Subcutaneous adipose tissue (tissue), 4 donors: ENCODE measurements around the gene TSPAN5. TPM values are rescaled to one million over a fixed set of nuclear protein-coding genes. Genes with fewer than 3 reads are reported as not detected.

Experiments
- total RNA-seq, 4 donors: library from RNA; depleted of rRNA; stranded (reverse); fragments of >200 nt; gene quantifications; one replicate each; pipeline ENCODE4 v1.1.0, GENCODE V29; 2016
- TF ChIP-seq, protein P1 (sequence below): fragments of 450-650 bp; IDR thresholded peaks from one replicate; pipeline ENCODE4 v1.5.1; 2016; ENCODE audit warnings: low read depth, mild to moderate bottlenecking, control low read depth, antibody characterized with exemption, moderate library complexity

Gene TSPAN5
- total RNA-seq, 4 donors from 2014 or later: 2.2 to 6.5 (median 4.1) TPM

DNA sequence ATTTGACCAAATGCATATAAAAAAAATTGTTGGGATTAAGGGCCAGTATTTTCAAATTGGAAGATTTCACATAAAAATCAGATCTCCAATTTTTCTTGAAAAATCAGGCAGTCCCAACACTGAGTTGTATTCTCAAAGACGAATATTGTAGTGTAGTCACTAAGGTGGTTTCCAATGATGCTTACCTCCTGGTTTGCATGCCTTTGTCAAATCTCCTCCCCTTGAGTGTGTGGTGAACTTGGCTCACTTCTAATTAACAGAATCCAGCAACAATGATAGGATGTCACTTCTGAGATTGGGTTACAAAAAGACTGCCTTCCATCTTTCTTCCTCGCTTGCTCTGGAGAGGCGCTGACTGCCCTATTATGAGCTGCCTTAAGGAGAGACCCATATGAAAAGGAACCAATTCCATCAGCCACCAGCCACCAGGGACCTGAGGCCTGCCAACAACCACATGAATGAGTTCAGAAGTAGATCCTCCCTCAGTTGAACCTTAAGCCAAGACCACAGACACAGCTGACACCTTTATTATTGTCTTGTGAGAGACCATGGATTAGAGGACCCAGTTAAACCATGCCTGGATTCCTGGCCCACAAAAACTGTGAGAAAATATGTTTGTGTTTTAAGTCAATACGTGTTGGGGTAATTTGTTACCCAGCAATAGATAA is 31.2 kb upstream of the TSPAN5 start:
- TF ChIP-seq, protein P1, sequence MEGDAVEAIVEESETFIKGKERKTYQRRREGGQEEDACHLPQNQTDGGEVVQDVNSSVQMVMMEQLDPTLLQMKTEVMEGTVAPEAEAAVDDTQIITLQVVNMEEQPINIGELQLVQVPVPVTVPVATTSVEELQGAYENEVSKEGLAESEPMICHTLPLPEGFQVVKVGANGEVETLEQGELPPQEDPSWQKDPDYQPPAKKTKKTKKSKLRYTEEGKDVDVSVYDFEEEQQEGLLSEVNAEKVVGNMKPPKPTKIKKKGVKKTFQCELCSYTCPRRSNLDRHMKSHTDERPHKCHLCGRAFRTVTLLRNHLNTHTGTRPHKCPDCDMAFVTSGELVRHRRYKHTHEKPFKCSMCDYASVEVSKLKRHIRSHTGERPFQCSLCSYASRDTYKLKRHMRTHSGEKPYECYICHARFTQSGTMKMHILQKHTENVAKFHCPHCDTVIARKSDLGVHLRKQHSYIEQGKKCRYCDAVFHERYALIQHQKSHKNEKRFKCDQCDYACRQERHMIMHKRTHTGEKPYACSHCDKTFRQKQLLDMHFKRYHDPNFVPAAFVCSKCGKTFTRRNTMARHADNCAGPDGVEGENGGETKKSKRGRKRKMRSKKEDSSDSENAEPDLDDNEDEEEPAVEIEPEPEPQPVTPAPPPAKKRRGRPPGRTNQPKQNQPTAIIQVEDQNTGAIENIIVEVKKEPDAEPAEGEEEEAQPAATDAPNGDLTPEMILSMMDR: no peak

DNA sequence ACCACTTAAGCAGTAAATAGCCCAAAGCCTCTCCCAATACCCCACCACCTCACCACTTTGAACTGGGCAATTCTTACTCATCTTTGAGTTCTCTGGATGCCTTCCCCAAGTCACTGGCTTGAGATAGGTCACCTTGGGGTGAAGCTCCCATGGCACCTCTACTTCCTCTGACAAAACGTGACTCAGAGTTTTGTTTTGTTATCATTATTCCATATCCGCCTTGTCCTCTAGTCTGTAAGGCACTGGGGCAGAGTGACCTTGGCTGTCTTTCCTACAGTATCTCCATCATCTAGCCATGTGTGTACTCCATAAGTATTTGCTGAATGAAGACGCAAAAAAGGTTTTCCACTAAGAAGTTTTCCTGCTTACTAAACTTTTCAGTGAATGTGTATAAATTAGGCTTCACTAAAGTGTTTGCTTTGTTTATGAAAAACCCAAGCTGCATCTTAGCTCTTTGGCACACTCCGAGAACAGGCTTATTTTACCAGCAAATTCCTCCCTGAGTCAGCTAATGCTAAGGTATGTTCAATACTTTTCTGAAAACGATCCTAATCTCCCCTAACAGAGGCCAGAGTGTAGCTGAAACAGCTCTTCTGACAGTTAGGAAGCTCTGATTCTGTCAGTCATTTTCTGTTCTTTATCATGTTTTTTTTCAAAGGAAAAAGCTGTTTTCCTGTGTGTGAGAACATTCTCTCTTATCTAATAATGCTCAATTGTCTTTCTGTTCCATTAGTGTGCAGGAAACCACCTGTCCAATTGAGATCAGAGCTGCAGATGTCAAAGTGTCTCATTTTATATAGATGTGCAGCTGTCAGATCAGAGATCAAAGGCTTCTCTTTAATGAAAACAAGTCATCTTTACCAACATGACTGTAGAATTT is 30.2 kb upstream of the TSPAN5 start:
- TF ChIP-seq, protein P1: no peak

DNA sequence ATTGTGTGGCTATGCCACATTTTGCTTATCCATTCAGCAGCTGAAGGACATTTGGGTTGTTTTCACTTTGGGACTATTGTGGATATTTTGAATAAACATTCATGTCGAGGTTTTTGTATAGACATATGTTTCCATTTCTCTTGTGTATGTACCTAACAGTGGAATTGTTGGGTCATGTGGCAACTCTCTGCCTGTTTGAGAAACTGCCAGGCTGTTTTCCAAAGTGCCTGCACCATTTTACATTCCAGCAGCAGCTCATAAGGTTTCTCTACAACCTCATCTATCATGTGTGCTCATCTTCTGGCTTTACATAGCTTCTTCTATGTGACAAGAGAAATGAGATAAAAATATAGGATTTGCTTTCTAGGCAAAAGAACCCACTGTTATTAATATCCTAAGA is 29.5 kb upstream of the TSPAN5 start:
- TF ChIP-seq, protein P1: no peak

DNA sequence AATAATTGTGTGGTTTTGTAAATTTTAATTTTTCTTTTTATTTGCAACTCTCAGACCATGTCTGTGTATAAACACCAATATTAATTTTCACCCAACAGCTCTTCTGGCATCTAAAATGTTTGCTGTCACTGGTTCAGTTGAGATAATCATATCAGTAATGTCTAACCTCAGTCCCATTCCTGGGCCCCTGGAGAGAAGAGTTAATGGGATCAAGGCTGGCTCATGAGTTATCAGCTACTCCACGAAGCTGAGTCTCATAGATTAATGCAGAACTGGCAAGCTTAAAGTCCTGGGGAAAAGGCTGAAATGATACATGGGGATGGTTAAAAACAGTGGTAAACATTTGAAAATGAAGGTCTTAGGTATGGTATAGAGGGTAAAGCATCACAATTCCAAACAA is 28.4 kb upstream of the TSPAN5 start:
- TF ChIP-seq, protein P1: no peak

DNA sequence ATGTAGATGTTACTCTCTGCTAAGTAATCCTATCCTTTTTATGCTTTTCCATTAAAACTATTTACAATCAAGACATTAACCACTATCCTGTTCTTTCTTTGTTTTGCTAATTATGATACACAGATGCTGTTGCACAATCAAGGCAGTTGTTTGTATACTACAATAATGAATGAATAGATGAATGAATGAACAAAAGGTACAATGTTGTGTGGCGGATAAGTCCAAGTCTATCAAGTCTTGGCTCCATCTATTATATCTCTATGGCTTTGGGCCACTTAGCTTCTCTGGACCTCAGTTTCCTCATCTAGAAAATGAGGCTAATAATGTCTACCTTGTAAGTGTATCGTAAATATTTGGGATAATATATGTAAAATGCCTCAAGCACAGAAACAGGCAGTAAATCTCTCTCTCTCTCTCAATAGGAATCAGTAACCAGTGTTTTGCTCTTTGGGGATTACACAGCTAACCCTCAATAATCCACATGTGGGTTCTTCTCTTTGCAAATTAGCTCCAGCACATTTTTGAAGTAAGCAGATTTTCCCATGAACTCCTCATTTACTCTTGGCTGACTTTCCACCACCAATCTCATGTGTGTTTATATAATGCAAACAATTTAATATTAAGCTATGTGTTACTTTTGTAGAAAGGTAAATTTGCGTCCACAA is 27.8 kb upstream of the TSPAN5 start:
- TF ChIP-seq, protein P1: no peak

DNA sequence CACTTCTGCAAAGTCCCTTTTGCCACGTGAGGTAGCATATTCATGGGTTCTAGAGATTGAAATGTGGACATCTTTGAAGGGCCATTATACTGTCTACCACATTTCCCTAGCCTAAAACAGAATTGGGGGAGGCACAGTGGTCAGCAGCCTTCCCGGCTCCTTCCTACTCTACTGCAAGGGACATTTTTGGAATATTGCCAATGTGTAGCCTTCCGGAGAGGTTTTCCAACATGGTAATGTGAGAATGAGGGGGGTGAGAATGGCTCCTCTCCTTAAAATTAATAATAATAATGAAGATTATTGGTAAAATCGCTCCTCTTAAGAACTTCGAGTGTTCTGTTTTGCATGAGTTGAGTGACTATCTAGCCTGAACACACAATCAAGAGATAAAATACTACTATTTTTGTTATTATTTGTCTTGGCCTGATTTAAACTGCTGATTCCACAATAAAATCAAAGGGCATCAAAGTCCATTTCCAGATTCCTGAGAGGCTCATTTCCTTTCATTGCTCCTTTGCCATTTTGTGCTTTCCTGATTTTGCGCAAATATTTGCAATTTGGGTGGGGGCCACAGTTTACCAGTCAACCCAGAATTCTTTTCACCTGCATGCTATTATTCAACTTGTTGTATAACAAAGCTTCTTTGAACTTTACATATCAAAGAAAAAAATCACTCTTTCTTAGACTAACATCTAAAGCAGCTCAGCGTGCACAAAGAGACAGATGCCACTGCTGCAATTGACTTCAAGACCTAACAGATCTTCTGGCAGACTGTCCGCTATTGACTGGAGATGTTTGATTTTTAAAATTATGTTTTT is 27.0 kb upstream of the TSPAN5 start:
- TF ChIP-seq, protein P1: no peak
